Stimulated activated CD4-positive, alpha-beta T cell treated with anti-CD3 and anti-CD28 coated beads, TNF-alpha, amount 100 ng/mL, for 48 hours (primary cell): Measurements from ENCODE around the gene KXD1.
"Not testable (repeated sequence)": the region's sequence is repeated elsewhere in the genome, so short reads cannot be mapped to it uniquely, and the experiment has no call there.

Source experiments
- DNase-seq, 3 donors: peaks; one replicate each; pipeline ENCODE4 v3.0.0-alpha.2; 2020; ENCODE audit warnings: low read depth in 3 of 3

Gene KXD1, protein sequence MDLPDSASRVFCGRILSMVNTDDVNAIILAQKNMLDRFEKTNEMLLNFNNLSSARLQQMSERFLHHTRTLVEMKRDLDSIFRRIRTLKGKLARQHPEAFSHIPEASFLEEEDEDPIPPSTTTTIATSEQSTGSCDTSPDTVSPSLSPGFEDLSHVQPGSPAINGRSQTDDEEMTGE

GRCh38 chr19:18557411-18558201 lies at the start of gene KXD1:
KXD1 (plus strand) TSS chr19:18557870; CDS start chr19:18562057, 4,187 bp downstream.
- DNase-seq = peak; percentile 94 to 98 (median 98)

DNA sequence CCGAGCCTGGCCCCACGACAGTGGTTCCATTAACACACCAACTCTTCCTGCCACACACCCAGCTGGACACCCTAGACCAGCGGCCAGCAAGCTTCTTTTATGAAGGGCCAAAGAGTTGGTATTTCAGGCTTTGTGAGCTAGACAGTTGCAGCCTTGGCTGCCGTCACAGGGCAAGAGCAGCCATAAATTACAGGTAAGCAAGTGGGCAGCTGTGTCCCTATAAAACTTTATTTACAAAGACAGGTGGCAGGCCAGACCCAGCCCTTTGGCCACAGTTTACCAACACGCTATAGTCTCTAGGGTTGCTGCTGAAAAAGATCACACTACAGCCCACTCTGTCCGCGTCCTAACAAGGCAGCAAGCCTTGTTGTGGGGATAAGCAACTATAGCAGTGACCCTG lies 49.1 kb upstream of the KXD1 start:
- DNase-seq = no peak

GRCh38 chr19:18510216-18510615 lies 47.5 kb upstream of the KXD1 start:
- DNase-seq = no peak

DNA sequence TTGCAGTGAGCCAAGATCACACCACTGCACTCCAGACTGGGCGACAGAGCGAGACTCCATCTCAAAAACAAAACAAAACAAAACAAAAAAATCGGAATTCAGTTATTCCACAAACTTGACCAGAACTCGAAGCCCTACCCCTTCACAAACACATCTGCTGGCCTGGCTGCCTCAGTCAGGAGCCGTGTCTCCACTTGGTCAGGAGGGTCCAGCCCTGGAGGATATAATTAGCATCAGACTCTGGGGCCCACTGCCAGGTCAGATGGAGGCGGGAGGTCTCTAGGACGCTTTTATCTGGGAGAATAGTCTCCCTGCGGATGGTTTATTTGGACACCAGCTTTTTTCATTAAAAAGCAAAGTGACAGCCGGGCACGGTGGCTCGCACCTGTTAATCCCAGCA lies 43.8 kb upstream of the KXD1 start:
- no peak for DNase-seq

DNA sequence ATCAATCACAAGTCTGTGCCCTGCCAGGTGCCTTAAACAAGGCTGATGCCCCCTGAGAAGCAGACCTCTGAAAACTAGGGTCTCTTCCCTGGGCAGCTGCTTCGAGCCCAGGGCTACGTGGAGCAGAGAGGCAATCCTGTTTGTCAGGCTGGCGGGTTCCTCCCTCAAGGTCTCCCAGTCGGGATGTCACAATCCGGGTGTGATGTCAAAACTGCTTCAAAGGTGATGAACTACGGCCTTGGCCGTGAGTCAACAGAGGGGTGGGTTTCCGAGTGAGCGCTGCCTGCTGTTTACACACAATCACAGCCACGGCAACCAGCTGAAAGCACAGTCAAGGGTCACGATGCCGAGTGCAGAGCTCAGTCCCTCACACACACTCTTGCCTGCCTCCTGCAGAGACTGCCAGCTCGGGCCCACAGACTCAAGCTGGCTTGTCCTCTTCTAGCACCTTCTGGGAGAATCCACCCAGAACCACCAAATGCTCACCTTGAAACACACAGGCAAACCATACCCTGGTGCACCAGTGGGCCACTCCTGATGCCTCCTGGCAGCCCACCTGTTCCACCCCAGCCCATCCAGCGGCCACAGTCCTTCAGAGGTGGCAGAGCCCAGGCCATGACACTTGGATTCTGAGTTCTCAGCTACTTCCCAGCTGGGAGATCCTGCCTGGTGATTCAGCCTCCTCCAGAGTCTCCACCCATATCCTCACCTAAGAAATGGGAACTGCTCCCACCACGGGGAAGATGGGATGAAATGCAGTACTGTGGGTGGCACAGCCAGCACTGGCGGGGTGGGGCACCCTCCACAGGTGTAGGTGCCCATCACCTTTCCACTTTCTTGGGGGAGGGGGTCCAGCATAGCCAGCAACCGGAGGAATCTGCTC lies 42.6 kb upstream of the KXD1 start:
- no peak for DNase-seq

DNA sequence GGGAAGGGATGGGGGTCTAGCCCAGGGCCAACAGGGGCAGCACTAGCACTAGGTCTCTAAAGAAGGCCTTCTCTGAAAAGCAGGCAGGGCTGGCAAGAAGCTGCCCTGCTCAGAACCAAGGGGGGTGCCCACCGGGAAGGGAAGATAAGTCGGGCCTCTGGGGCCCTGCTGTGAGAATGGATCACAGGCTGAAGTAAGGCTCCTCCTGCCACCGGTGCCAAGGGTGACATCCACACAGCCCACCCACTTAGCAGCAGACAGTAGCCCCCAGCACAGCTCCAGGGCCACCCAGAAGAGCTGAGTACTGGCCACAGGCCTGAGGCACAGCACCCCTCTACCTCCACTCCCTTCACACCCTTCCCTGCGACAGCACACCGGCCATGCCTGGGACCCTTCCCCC lies 41.7 kb upstream of the KXD1 start:
- no peak for DNase-seq

GRCh38 chr19:18517606-18518005 lies 40.1 kb upstream of the KXD1 start:
- DNase-seq = no peak

DNA sequence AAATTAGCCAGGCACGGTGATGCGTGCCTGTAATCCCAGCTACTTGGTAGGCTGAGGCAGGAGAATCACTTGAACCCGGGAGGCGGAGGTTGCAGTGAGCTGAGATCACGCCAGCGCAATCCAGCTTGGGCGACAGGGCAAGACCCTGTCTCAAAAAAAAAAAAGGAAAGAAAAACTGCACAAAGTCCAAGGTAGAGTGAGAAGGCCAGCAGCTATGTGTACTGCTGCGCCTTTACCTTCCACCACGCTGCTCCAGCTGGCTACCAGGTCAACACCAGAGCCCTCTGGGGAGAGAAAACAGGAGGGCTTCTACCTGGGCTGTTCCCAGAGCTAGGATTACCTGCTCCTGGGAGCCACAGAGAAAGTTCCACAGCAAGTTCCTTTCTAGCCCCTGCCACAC lies 39.0 kb upstream of the KXD1 start:
- DNase-seq = no peak

GRCh38 chr19:18519962-18520847 lies 37.5 kb upstream of the KXD1 start:
- peak in 2 of 3 donors; percentile 34 to 55 for DNase-seq

GRCh38 chr19:18520848-18521691 lies 36.6 kb upstream of the KXD1 start:
- no peak for DNase-seq

DNA sequence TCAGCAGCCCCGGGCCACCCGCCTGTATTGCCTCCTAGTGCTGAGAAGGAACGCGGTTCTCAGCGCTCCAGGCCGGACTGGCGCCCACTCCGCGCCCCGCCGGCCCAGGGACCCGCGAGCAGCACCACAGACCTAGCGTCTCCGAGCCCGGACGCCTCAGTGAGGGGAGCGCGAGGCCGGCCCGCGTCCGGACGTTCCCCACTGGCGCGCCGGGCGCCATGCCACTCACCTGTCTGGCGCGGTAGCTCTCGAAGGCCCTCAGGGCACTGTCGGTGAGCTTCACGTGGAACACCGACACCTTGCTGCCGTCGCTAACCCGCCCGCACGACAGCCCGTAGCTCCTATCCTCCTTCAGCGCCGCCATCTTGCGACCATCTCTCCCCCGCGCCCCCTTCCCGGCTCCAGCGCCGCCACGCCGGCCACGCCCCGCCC lies 36.0 kb upstream of the KXD1 start, which contains the start of gene ELL:
TSS of gene ELL (minus strand) at position 379 of the 432 bp plus-strand sequence. CDS start at position 364, 15 bp downstream.
- DNase-seq = no peak

DNA sequence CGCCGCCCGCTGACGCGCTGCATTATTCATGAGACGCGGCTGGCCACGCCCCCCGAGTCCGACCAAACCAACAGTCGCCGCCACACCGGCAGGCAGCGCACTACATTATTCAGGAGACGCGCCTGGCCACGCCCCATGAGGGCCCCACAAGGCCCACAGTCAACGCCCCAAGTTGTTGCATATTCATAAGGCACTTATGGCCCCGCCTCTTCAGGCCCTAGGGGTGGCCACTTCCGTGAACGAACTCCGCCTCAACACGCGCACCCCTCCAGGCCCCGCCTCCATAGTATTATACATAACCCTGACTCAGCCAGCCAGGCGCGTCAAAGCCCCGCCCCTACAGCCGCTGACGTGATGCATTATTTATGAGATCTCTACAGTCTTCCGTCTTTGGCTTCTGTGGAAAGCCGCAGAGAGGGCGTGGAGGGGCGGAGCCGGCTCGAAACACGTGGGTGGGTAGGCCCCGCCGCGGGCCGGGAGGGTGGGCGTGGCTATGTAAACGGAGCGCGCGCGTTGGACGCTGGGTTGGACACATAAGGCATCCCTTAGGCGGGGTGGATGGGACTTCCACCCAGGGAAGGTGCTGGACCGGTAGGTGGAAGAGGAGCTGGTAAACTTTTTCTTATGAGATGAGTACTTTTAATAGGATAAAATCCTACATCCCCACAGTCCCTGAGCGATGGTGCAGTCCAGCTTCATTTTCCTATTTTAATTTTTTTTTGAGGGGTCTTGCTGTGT lies 35.4 kb upstream of the KXD1 start:
- DNase-seq = peak; percentile 100

DNA sequence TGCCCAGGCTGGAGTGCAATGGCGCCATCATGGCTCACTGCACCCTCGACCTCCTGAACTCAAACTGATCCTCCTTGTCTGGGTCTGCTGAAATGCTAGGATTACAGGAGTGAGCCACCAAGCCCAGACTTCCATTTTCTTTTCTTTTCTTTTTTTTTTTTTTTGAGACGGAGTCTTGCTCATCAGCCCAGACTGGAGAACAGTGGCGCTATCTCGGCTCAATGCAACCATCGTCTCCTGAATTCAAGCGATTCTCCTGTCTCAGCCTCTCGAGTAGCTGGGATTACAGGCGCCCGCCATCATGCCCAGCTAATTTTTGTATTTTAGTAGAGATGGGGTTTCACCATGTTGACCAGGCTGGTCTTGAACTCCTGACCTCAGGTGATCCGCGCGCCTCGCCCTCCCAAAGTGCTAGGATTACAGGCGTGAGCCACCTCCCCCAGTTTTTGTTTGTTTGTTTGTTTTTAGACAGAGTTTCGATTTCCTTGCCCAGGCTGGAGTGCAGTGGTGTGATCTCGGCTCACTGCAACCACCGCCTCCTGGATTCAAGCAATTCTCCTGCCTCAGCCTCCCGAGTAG lies 34.7 kb upstream of the KXD1 start:
- not testable (repeated sequence) for DNase-seq

- DNase-seq = no peak
Observed at GRCh38 chr19:18523841-18524240, 33.8 kb upstream of the KXD1 start.

DNA sequence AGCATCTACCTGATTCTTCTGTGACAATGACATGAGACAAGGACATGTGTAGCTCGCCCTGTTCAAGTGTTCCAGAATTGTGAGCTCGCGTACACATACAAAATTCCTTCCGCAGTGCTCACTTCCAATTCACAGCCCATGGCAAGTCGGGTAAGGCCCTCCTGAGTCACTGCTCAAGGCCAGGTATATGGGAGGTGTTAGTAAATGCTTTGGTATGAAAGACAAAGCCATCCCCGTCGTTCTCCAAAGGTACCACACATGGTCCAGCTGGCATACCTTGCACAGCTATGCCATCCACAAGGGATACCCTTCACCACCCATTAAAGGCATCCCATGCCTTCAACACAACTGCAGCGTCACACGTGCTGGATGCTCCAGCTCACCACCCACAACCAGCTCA lies 31.4 kb upstream of the KXD1 start:
- DNase-seq = no peak

DNA sequence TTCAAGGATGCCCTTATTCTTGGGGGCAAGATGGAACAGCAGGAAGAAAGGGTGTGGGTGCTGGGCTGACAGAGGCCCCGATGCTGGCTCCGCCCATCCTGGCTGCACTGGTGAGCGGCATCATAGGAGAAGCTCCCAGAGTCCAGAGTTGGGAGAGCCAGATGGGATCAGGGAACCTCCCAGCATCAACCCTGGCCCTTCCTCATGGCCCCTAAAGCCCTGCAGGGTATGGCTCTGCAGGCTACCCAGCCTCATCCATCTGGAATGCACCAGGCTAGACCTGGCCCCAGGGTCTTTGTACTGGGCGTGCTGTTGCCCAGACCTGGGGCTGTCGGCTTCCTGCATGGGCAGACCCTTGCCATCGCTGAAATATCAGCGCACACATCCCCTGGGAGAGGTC lies 27.9 kb upstream of the KXD1 start:
- no peak for DNase-seq

DNA sequence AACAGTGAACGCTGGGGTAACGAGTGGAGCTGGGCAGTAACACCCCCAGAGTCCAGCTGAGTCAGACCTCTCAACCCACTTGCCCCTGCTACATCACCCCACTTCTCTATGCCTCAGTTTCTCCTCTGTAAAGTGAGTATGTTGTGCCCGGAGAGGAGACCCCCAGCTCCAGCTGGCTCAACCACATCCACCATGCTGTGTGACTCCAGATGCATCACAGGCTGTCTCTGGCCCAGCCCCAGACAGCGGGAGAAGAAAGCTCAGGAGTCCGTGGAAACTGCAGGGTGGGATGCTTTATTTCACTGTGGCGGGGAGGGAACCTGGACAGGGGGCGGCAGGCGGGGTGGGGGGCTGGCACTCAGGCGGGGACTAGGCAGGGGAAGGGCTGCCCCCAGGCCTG lies 26.2 kb upstream of the KXD1 start:
- no peak for DNase-seq

DNA sequence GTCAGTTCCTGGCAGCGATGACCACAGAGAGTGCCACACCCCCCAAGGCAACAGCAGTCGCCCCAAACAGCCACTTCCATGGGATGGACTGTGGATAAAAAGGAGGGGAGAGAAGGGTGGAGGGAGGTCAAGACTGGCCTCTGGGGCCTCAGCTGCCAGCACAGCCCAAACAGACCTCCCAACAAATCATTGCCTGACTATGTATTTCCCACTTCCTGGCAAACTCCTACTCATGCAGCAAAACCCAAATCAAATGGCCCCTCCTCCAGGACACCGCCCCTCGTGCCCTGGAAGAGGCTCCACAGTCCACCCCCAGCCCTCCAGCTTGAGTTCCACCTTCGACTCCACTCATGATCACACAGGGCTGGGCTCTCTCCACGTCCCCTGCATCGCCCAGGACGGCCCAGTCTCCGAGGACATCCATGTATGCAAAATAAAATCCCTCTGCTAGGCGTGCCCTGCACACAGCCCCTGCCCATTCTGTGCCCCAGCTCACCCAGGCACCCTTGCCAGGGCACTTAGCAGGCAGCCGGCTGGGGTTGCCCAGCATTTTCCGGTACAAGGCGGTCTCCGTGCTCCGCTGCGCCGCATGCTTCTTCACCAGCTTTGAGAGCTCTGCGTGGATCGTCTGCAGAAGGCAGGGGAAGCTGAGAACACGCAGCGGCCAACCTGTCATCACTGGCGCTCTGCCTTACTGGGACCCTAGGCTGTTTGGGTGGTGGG lies 25.3 kb upstream of the KXD1 start:
- DNase-seq = no peak

GRCh38 chr19:18533058-18533457 lies 24.6 kb upstream of the KXD1 start:
- no peak for DNase-seq
